ENCODE data around the gene FAM124B.

The FAM124B gene

DNA sequence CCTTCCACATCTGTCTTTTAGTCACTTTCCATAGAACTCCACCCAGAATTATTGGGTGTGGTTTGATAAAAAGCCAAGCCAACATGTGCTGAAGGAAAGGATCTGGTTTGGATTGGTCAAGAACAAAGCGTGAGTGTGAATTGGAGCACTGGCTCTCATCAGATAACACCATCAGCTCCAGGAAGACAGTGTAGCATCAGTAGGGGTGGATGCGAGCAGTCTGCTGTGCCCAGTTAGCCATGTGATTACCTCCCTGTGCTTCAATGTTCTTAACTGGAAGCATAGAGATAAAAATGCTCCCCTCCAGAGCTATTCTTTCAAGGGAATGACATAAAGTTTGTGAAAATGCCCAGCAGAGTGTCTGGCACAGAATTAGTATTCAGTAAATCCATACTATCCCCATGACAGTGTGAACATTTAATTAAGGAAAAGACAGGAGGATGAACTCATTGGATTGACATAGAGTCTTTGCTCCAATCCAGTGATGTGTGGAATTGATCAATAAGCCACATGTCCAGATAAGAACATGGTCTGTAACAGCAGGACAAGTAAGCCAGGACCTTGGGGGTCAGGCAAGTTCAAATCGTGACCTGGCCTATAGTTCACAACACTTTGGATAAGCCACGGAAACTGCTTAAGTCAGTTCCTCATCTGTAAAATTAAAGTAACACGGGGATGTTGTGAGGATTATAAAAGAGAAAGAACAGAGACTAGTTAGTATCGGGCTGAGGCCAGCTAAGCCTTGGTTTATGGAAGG is 68.0 kb downstream of the FAM124B start:
- no peak for DNase-seq

- no peak for DNase-seq
These were observed 70.2 kb downstream of the FAM124B start for GRCh38 chr2:224331698-224332097.

- no peak for DNase-seq
These were observed 73.1 kb downstream of the FAM124B start for GRCh38 chr2:224328798-224329197.
